ENCODE results near the gene HARBI1. TPM values are rescaled to one million over a fixed set of nuclear protein-coding genes. Genes with fewer than 3 reads are reported as not detected.

The HARBI1 gene
- total and polyA plus RNA-seq, 2 of the 4 experiments (the other 2 are of a cell fraction), result 2.7 to 5.2 TPM

- POLR2A ChIA-PET (ENCODE audit: unreplicated experiment), result no interaction called here
- Histone ChIP-seq H3K4me3 (ENCODE audit: insufficient read depth, low read depth, low read length) (no peak overlapping the region), H3K9ac (ENCODE audit: low read depth, low read length) (no peak overlapping the region), H3K79me1 (ENCODE audit: low read depth in 1 of 2, low read length in 2 of 2) (peaks cover 6 to 35% of the 10 kb centered on the region in 2 experiments), H3K27ac (ENCODE audit: insufficient read depth, low read length) (no peak overlapping the region), H3K56ac (ENCODE audit: extremely low read depth, insufficient read depth, low read length) (no peak overlapping the region), H2BK5ac (ENCODE audit: low read depth, low read length, poor library complexity, severe bottlenecking) (no peak overlapping the region), H3K9me1 (ENCODE audit: insufficient read depth, low read length) (peaks cover 6% of the 10 kb centered on the region; the same call in 1 of the 2 replicates), H3K9me3 (ENCODE audit: control insufficient read depth, insufficient read depth, low read length) (no peaks in the 10 kb centered on the region), H3K36me3 (ENCODE audit: control insufficient read depth, insufficient read depth, low read length) (no peaks in the 10 kb centered on the region), H3K4ac (ENCODE audit: low read depth, low read length) (no peak overlapping the region), H3K18ac (ENCODE audit: low read depth, low read length) (no peak overlapping the region), H2AFZ (replicated peaks; ENCODE audit: low read length, poor library complexity) (no peak overlapping the region), H2BK20ac (ENCODE audit: low read depth, low read length) (no peak overlapping the region), H2BK120ac (ENCODE audit: low read depth, low read length) (no peak overlapping the region), H3K4me2 (ENCODE audit: low read depth, low read length) (no peak overlapping the region), H2AK5ac (ENCODE audit: low read depth, low read length) (no peak overlapping the region), H4K20me1 (ENCODE audit: insufficient read depth, low read length) (no peaks in the 10 kb centered on the region), H3K4me1 (ENCODE audit: control insufficient read depth, insufficient read depth, low read length) (peaks cover 5% of the 10 kb centered on the region; the same call in 1 of the 2 replicates), H3K23ac (ENCODE audit: low read depth, low read length) (no peak overlapping the region), H3K27me3 (ENCODE audit: control insufficient read depth, insufficient read depth, low read length) (no peaks in the 10 kb centered on the region), H2AK9ac (replicated peaks; ENCODE audit: low read depth, low read length, poor library complexity) (no peak overlapping the region), H4K91ac (ENCODE audit: insufficient read depth, low read depth, low read length) (no peak overlapping the region), H2BK15ac (ENCODE audit: low read depth, low read length) (no peak overlapping the region), H4K5ac (ENCODE audit: low read depth, low read length) (no peak overlapping the region), H3K14ac (replicated peaks; ENCODE audit: low read depth, low read length) (no peak overlapping the region), H4K8ac (ENCODE audit: low read depth in 2 of 2, low read length in 2 of 2) (no peak overlapping the region)
- TF ChIP-seq CTCF (conservative IDR thresholded peaks at IDR 0.05; ENCODE audit: low read depth, low read length) (no peak), SMC3 (IDR thresholded peaks at IDR 0.05; ENCODE audit: low read depth, low read length) (no peak), MAZ (IDR thresholded peaks at IDR 0.05; ENCODE audit: borderline replicate concordance, low read depth, low read length) (no peak), ELK1 (IDR thresholded peaks at IDR 0.05; ENCODE audit: borderline replicate concordance, low read depth, low read length) (no peak), RCOR1 (IDR thresholded peaks at IDR 0.05; ENCODE audit: insufficient replicate concordance, low read length) (no peak), FOS (IDR thresholded peaks at IDR 0.05; ENCODE audit: low read depth, low read length) (no peak), RAD21 (IDR thresholded peaks at IDR 0.05; ENCODE audit: low read length) (no peak), CEBPB (IDR thresholded peaks at IDR 0.05; ENCODE audit: low read depth, low read length) (no peak), USF2 (IDR thresholded peaks at IDR 0.05; ENCODE audit: low read depth, low read length) (no peak), RFX5 (IDR thresholded peaks at IDR 0.05; ENCODE audit: low read depth, low read length) (no peak), CHD1 (IDR thresholded peaks at IDR 0.05; ENCODE audit: low read depth, low read length) (no peak)
- no peak for ATAC-seq (ENCODE audit: low read depth)
- intact Hi-C loops (cut with micrococcal nuclease), result no loop called here
- in situ Hi-C loops (cut with MboI; ENCODE audit: low sequenced_read_pairs), result no loop called here
- BruUV-seq (replicated peaks), result no TSS peak
- dilution Hi-C loops (cut with HindIII; ENCODE audit: low sequenced_read_pairs, unreplicated experiment), result no loop called here
- 60% methylated on average over 1 of the region's 5 CpGs; no CpG with 5 or more reads in 1 of the 2 experiments for WGBS, 2 experiments (ENCODE audit: extremely low coverage in 2 of 2, insufficient read length in 1 of 2)
- CTCF ChIA-PET, result interaction anchor here (0.6 kb wide), 2 partner anchors 32 to 107 kb away, joined by 3 to 10 read pairs; no protein-coding TSS in a partner anchor
- no peak for DNase-seq
These were observed 5.3 kb downstream of the HARBI1 start for GRCh38 chr11:46611526-46612304.

Data from IMR-90 (cell line).